ENCODE results near the gene MACF1. TPM values are rescaled to one million over a fixed set of nuclear protein-coding genes. Genes with fewer than 3 reads are reported as not detected.
A peak's percentile ranks its signal among the peaks of the same experiment; 100 is the strongest.
"Not testable (repeated sequence)": the region's sequence is repeated elsewhere in the genome, so short reads cannot be mapped to it uniquely, and the experiment has no call there.

Gene MACF1
- total RNA-seq, 1 donor from 2014 or later, result 222 TPM

- H3K4me1 Mint-ChIP-seq; H3K36me3 Mint-ChIP-seq; H3K9me3 ChIP-seq (ENCODE audit: low read depth): not testable (repeated sequence)
Measured at GRCh38 chr1:39514710-39515124, 310.2 kb downstream of the MACF1 start.

GRCh38 chr1:39515131-39516086 lies 310.9 kb downstream of the MACF1 start:
- peak overlapping the region; percentile 56 for H3K4me3 ChIP-seq
- H3K36me3 ChIP-seq; H4K20me1 ChIP-seq (ENCODE audit: low read depth); H3K9me3 Mint-ChIP-seq; H3K4me3 Mint-ChIP-seq; H3K36me3 Mint-ChIP-seq; H3K27me3 Mint-ChIP-seq (ENCODE audit: insufficient read depth, low read depth); H3K4me1 ChIP-seq; H3K9ac ChIP-seq; H3K27ac ChIP-seq; H3F3A ChIP-seq (ENCODE audit: low read depth); H3K9me3 ChIP-seq (ENCODE audit: low read depth); H3K79me2 ChIP-seq (ENCODE audit: low read depth); DNase-seq (ENCODE audit: low spot score); H3K27ac Mint-ChIP-seq; H3K4me1 Mint-ChIP-seq: not testable (repeated sequence)
- peak overlapping the region; percentile 85 for H3K4me2 ChIP-seq
- peaks cover 29% of the 10 kb centered on the region for H3K27me3 ChIP-seq
- peak overlapping the region; percentile 89 for H2AFZ ChIP-seq (replicated peaks)

More at GRCh38 chr1:39514710-39515124, 310.2 kb downstream of the MACF1 start:
- not testable (repeated sequence) for H3F3A ChIP-seq (ENCODE audit: low read depth); H4K20me1 ChIP-seq (ENCODE audit: low read depth); H3K27me3 Mint-ChIP-seq (ENCODE audit: insufficient read depth, low read depth); H3K79me2 ChIP-seq (ENCODE audit: low read depth); H3K9me3 Mint-ChIP-seq; H3K4me3 Mint-ChIP-seq; H3K9ac ChIP-seq; H3K27ac ChIP-seq; H3K36me3 ChIP-seq; H3K4me1 ChIP-seq; H3K27ac Mint-ChIP-seq
- peak overlapping the region; percentile 85 for H3K4me2 ChIP-seq
- TF ChIP-seq EZH2 (IDR thresholded peaks at IDR 0.05) (peak; percentile 70), EZH2phosphoT487 (IDR thresholded peaks at IDR 0.05) (peak; percentile 60)
- H3K4me3 ChIP-seq, result peak overlapping the region; percentile 56
- DNase-seq (ENCODE audit: low spot score), result peak; percentile 41
- H3K27me3 ChIP-seq, result peaks cover 29% of the 10 kb centered on the region
- H2AFZ ChIP-seq (replicated peaks), result peak overlapping the region; percentile 89

GRCh38 chr1:39516841-39517240 lies 312.3 kb downstream of the MACF1 start:
- DNase-seq (ENCODE audit: low spot score); H3K27ac Mint-ChIP-seq; H3K4me3 ChIP-seq; H3K9me3 Mint-ChIP-seq; H3K27me3 Mint-ChIP-seq (ENCODE audit: insufficient read depth, low read depth); H3K36me3 Mint-ChIP-seq; H2AFZ ChIP-seq (replicated peaks); H4K20me1 ChIP-seq (ENCODE audit: low read depth); H3K27ac ChIP-seq; H3K4me1 Mint-ChIP-seq; H3K9ac ChIP-seq; H3K4me1 ChIP-seq; H3K4me2 ChIP-seq; H3K79me2 ChIP-seq (ENCODE audit: low read depth); H3K36me3 ChIP-seq; H3K9me3 ChIP-seq (ENCODE audit: low read depth); H3F3A ChIP-seq (ENCODE audit: low read depth): not testable (repeated sequence)
- H3K27me3 ChIP-seq, result peaks cover 29% of the 10 kb centered on the region
- peak overlapping the region; percentile 68 for H3K4me3 Mint-ChIP-seq

- not testable (repeated sequence) for H3K4me2 ChIP-seq; H3K9me3 ChIP-seq (ENCODE audit: low read depth); H3K4me3 Mint-ChIP-seq; H3K36me3 ChIP-seq; H3F3A ChIP-seq (ENCODE audit: low read depth); H3K27me3 Mint-ChIP-seq (ENCODE audit: insufficient read depth, low read depth); H3K4me1 Mint-ChIP-seq; H3K4me1 ChIP-seq; H3K9me3 Mint-ChIP-seq; H3K9ac ChIP-seq; H2AFZ ChIP-seq (replicated peaks); DNase-seq (ENCODE audit: low spot score); H3K27ac ChIP-seq; H3K4me3 ChIP-seq; H3K79me2 ChIP-seq (ENCODE audit: low read depth); H3K36me3 Mint-ChIP-seq; H3K27ac Mint-ChIP-seq; H4K20me1 ChIP-seq (ENCODE audit: low read depth)
- peaks cover 26% of the 10 kb centered on the region for H3K27me3 ChIP-seq
Measured at GRCh38 chr1:39517936-39518335, 313.4 kb downstream of the MACF1 start.

- not testable (repeated sequence) for H3K9me3 ChIP-seq (ENCODE audit: low read depth); H3K4me2 ChIP-seq; H3K4me3 ChIP-seq; H4K20me1 ChIP-seq (ENCODE audit: low read depth); H3K27me3 Mint-ChIP-seq (ENCODE audit: insufficient read depth, low read depth); H3K36me3 ChIP-seq; H3K4me1 ChIP-seq; H3K4me3 Mint-ChIP-seq; H3K36me3 Mint-ChIP-seq; H3K4me1 Mint-ChIP-seq; DNase-seq (ENCODE audit: low spot score); H3K79me2 ChIP-seq (ENCODE audit: low read depth); H2AFZ ChIP-seq (replicated peaks); H3K9ac ChIP-seq; H3F3A ChIP-seq (ENCODE audit: low read depth); H3K9me3 Mint-ChIP-seq; H3K27ac ChIP-seq
- H3K27me3 ChIP-seq, result peaks cover 15% of the 10 kb centered on the region
- peak overlapping the region; percentile 59 for H3K27ac Mint-ChIP-seq
Measured at GRCh38 chr1:39519376-39519775, 314.9 kb downstream of the MACF1 start.

GRCh38 chr1:39522221-39522620 lies 317.7 kb downstream of the MACF1 start:
- not testable (repeated sequence) for H3K36me3 Mint-ChIP-seq; H3K27me3 ChIP-seq; H3K27me3 Mint-ChIP-seq (ENCODE audit: insufficient read depth, low read depth); H3K4me3 ChIP-seq; H3K27ac ChIP-seq; H3K4me1 ChIP-seq; H3K9me3 ChIP-seq (ENCODE audit: low read depth); H3K4me1 Mint-ChIP-seq; DNase-seq (ENCODE audit: low spot score); H3K36me3 ChIP-seq; H3K79me2 ChIP-seq (ENCODE audit: low read depth); H3K4me3 Mint-ChIP-seq; H4K20me1 ChIP-seq (ENCODE audit: low read depth); H3K9ac ChIP-seq; H3K9me3 Mint-ChIP-seq; H3K4me2 ChIP-seq; H3F3A ChIP-seq (ENCODE audit: low read depth); H2AFZ ChIP-seq (replicated peaks)
- peak overlapping the region; percentile 51 for H3K27ac Mint-ChIP-seq

Data from neural progenitor cell (in vitro differentiated cells).